ENCODE results near the gene AGPAT3.

The AGPAT3 gene

GRCh38 chr21:43872531-43873197 is 7.6 kb downstream of the AGPAT3 start:
- H3K4me3 ChIP-seq (ENCODE audit: low read length) = no peak overlapping the region
- H3K27ac ChIP-seq (ENCODE audit: low read length) = no peak overlapping the region
- DNase-seq (ENCODE audit: low read depth, low spot score) = no peak
- no peaks in the 10 kb centered on the region for H3K36me3 ChIP-seq (ENCODE audit: control insufficient read depth, insufficient read depth, low read length)
- H3K4me1 ChIP-seq (ENCODE audit: control insufficient read depth, insufficient read depth, low read length) = peaks cover 1% of the 10 kb centered on the region; the same call in 1 of the 2 replicates
- no CpG with 5 or more reads among the region's 16 CpGs for WGBS (ENCODE audit: insufficient coverage, insufficient read length)
- no peaks in the 10 kb centered on the region for H3K27me3 ChIP-seq (ENCODE audit: control insufficient read depth, insufficient read depth, low read length)
- no peaks in the 10 kb centered on the region for H3K9me3 ChIP-seq (ENCODE audit: control insufficient read depth, insufficient read depth, low read length)

- H3K27ac ChIP-seq (ENCODE audit: low read length) = no peak overlapping the region
- DNase-seq (ENCODE audit: low read depth, low spot score) = no peak
- H3K36me3 ChIP-seq (ENCODE audit: control insufficient read depth, insufficient read depth, low read length) = no peaks in the 10 kb centered on the region
- H3K27me3 ChIP-seq (ENCODE audit: control insufficient read depth, insufficient read depth, low read length) = no peaks in the 10 kb centered on the region
- no CpG with 5 or more reads among the region's 1 CpG for WGBS (ENCODE audit: insufficient coverage, insufficient read length)
- no peak overlapping the region for H3K4me3 ChIP-seq (ENCODE audit: low read length)
- H3K9me3 ChIP-seq (ENCODE audit: control insufficient read depth, insufficient read depth, low read length) = no peaks in the 10 kb centered on the region
- peaks cover 1% of the 10 kb centered on the region; the same call in 1 of the 2 replicates for H3K4me1 ChIP-seq (ENCODE audit: control insufficient read depth, insufficient read depth, low read length)
Measured at GRCh38 chr21:43873673-43874072, 8.7 kb downstream of the AGPAT3 start.

GRCh38 chr21:43874085-43874805 is 9.2 kb downstream of the AGPAT3 start:
- H3K27me3 ChIP-seq (ENCODE audit: control insufficient read depth, insufficient read depth, low read length) = no peaks in the 10 kb centered on the region
- no CpG with 5 or more reads among the region's 12 CpGs for WGBS (ENCODE audit: insufficient coverage, insufficient read length)
- no peak for DNase-seq (ENCODE audit: low read depth, low spot score)
- H3K4me3 ChIP-seq (ENCODE audit: low read length) = no peak overlapping the region
- no peak overlapping the region for H3K27ac ChIP-seq (ENCODE audit: low read length)
- H3K4me1 ChIP-seq (ENCODE audit: control insufficient read depth, insufficient read depth, low read length) = peaks cover 1% of the 10 kb centered on the region; the same call in 1 of the 2 replicates
- H3K36me3 ChIP-seq (ENCODE audit: control insufficient read depth, insufficient read depth, low read length) = no peaks in the 10 kb centered on the region
- H3K9me3 ChIP-seq (ENCODE audit: control insufficient read depth, insufficient read depth, low read length) = no peaks in the 10 kb centered on the region

GRCh38 chr21:43876605-43877004 is 11.6 kb downstream of the AGPAT3 start:
- no CpG with 5 or more reads among the region's 5 CpGs for WGBS (ENCODE audit: insufficient coverage, insufficient read length)
- no peak overlapping the region for H3K4me3 ChIP-seq (ENCODE audit: low read length)
- no peak overlapping the region for H3K27ac ChIP-seq (ENCODE audit: low read length)
- no peaks in the 10 kb centered on the region for H3K9me3 ChIP-seq (ENCODE audit: control insufficient read depth, insufficient read depth, low read length)
- DNase-seq (ENCODE audit: low read depth, low spot score) = no peak
- no peaks in the 10 kb centered on the region for H3K36me3 ChIP-seq (ENCODE audit: control insufficient read depth, insufficient read depth, low read length)
- H3K27me3 ChIP-seq (ENCODE audit: control insufficient read depth, insufficient read depth, low read length) = no peaks in the 10 kb centered on the region
- no peaks in the 10 kb centered on the region for H3K4me1 ChIP-seq (ENCODE audit: control insufficient read depth, insufficient read depth, low read length)

- no peaks in the 10 kb centered on the region for H3K27me3 ChIP-seq (ENCODE audit: control insufficient read depth, insufficient read depth, low read length)
- H3K4me1 ChIP-seq (ENCODE audit: control insufficient read depth, insufficient read depth, low read length) = no peaks in the 10 kb centered on the region
- H3K27ac ChIP-seq (ENCODE audit: low read length) = no peak overlapping the region
- H3K4me3 ChIP-seq (ENCODE audit: low read length) = no peak overlapping the region
- H3K36me3 ChIP-seq (ENCODE audit: control insufficient read depth, insufficient read depth, low read length) = no peaks in the 10 kb centered on the region
- WGBS (ENCODE audit: insufficient coverage, insufficient read length) = no CpG with 5 or more reads among the region's 25 CpGs
- no peak for DNase-seq (ENCODE audit: low read depth, low spot score)
- no peaks in the 10 kb centered on the region for H3K9me3 ChIP-seq (ENCODE audit: control insufficient read depth, insufficient read depth, low read length)
Measured at GRCh38 chr21:43877936-43878575, 13.0 kb downstream of the AGPAT3 start.

- Histone ChIP-seq H3K27me3 (ENCODE audit: control insufficient read depth, insufficient read depth, low read length) (no peaks in the 10 kb centered on the region), H3K4me3 (ENCODE audit: low read length) (no peak overlapping the region), H3K9me3 (ENCODE audit: control insufficient read depth, insufficient read depth, low read length) (no peaks in the 10 kb centered on the region), H3K27ac (ENCODE audit: low read length) (no peak overlapping the region), H3K4me1 (ENCODE audit: control insufficient read depth, insufficient read depth, low read length) (no peaks in the 10 kb centered on the region), H3K36me3 (ENCODE audit: control insufficient read depth, insufficient read depth, low read length) (no peaks in the 10 kb centered on the region)
- no CpG with 5 or more reads among the region's 25 CpGs for WGBS (ENCODE audit: insufficient coverage, insufficient read length)
- no peak for DNase-seq (ENCODE audit: low read depth, low spot score)
Measured at GRCh38 chr21:43879348-43880110, 14.5 kb downstream of the AGPAT3 start.

- Histone ChIP-seq H3K4me1 (ENCODE audit: control insufficient read depth, insufficient read depth, low read length) (no peaks in the 10 kb centered on the region), H3K4me3 (ENCODE audit: low read length) (no peak overlapping the region), H3K27ac (ENCODE audit: low read length) (no peak overlapping the region), H3K9me3 (ENCODE audit: control insufficient read depth, insufficient read depth, low read length) (no peaks in the 10 kb centered on the region), H3K36me3 (ENCODE audit: control insufficient read depth, insufficient read depth, low read length) (no peaks in the 10 kb centered on the region), H3K27me3 (ENCODE audit: control insufficient read depth, insufficient read depth, low read length) (no peaks in the 10 kb centered on the region)
- no CpG with 5 or more reads among the region's 14 CpGs for WGBS (ENCODE audit: insufficient coverage, insufficient read length)
- no peak for DNase-seq (ENCODE audit: low read depth, low spot score)
Measured at GRCh38 chr21:43880111-43880985, 15.3 kb downstream of the AGPAT3 start.

GRCh38 chr21:43881283-43881682 is 16.3 kb downstream of the AGPAT3 start:
- DNase-seq (ENCODE audit: low read depth, low spot score) = no peak
- H3K27me3 ChIP-seq (ENCODE audit: control insufficient read depth, insufficient read depth, low read length) = no peaks in the 10 kb centered on the region
- no peaks in the 10 kb centered on the region for H3K9me3 ChIP-seq (ENCODE audit: control insufficient read depth, insufficient read depth, low read length)
- no peaks in the 10 kb centered on the region for H3K4me1 ChIP-seq (ENCODE audit: control insufficient read depth, insufficient read depth, low read length)
- no peak overlapping the region for H3K4me3 ChIP-seq (ENCODE audit: low read length)
- H3K27ac ChIP-seq (ENCODE audit: low read length) = no peak overlapping the region
- no CpG with 5 or more reads among the region's 6 CpGs for WGBS (ENCODE audit: insufficient coverage, insufficient read length)
- no peaks in the 10 kb centered on the region for H3K36me3 ChIP-seq (ENCODE audit: control insufficient read depth, insufficient read depth, low read length)

GRCh38 chr21:43881935-43882334 is 16.9 kb downstream of the AGPAT3 start:
- no peak for DNase-seq (ENCODE audit: low read depth, low spot score)
- Histone ChIP-seq H3K4me3 (ENCODE audit: low read length) (no peak overlapping the region), H3K36me3 (ENCODE audit: control insufficient read depth, insufficient read depth, low read length) (no peaks in the 10 kb centered on the region), H3K4me1 (ENCODE audit: control insufficient read depth, insufficient read depth, low read length) (no peaks in the 10 kb centered on the region), H3K9me3 (ENCODE audit: control insufficient read depth, insufficient read depth, low read length) (no peaks in the 10 kb centered on the region), H3K27me3 (ENCODE audit: control insufficient read depth, insufficient read depth, low read length) (no peaks in the 10 kb centered on the region), H3K27ac (ENCODE audit: low read length) (no peak overlapping the region)
- no CpG with 5 or more reads among the region's 8 CpGs for WGBS (ENCODE audit: insufficient coverage, insufficient read length)
